ENCODE data around the gene NECTIN2.

NECTIN2 gene

DNA sequence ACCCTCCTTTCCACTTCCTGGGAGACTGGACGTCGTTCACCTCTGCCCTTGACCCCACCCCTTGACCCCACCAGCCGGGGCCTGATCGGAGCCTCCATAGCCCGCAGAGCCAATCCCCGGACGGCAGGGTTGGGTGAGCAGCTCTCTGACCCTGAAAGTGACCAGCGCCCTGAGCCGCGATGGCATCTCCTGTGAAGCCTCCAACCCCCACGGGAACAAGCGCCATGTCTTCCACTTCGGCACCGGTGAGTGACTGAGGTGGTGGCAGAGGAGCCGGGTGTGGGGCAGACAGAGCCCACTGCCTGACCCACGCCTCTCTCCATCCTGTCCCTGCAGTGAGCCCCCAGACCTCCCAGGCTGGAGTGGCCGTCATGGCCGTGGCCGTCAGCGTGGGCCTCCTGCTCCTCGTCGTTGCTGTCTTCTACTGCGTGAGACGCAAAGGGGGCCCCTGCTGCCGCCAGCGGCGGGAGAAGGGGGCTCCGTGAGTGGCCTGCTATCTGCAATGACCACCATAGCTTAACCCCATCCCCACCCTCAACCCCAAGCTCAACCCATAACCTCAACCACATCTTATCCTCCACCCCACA is 26.8 kb upstream of the NECTIN2 start:
- Histone ChIP-seq H4K20me1 (ENCODE audit: low read depth, low read length) (no peaks in the 10 kb centered on the region), H3F3A (ENCODE audit: insufficient read depth) (no peaks in the 10 kb centered on the region), H3K9ac (ENCODE audit: low read length) (no peak overlapping the region), H3K27me3 (ENCODE audit: low read length) (no peaks in the 10 kb centered on the region), H3K9me3 (ENCODE audit: insufficient read depth, low read length) (no peaks in the 10 kb centered on the region), H3K4me2 (ENCODE audit: low read depth, low read length, poor library complexity, severe bottlenecking) (no peak overlapping the region), H3K9me2 (replicated peaks; ENCODE audit: insufficient read depth, low read length) (no peaks in the 10 kb centered on the region), H3K36me3 (ENCODE audit: low read length) (no peaks in the 10 kb centered on the region), H3K4me3 (ENCODE audit: insufficient read depth, low read length, poor library complexity, severe bottlenecking) (no peak overlapping the region), H3K79me2 (ENCODE audit: insufficient read depth, low read length) (no peaks in the 10 kb centered on the region), H3K27ac (ENCODE audit: low read depth, low read length) (no peak overlapping the region), H2AFZ (ENCODE audit: low read depth, low read length, severe bottlenecking) (no peak overlapping the region)
- no peak for TF ChIP-seq EZH2phosphoT487 (conservative IDR thresholded peaks at IDR 0.05; ENCODE audit: low read length)
- TF ChIP-seq, protein P1, sequence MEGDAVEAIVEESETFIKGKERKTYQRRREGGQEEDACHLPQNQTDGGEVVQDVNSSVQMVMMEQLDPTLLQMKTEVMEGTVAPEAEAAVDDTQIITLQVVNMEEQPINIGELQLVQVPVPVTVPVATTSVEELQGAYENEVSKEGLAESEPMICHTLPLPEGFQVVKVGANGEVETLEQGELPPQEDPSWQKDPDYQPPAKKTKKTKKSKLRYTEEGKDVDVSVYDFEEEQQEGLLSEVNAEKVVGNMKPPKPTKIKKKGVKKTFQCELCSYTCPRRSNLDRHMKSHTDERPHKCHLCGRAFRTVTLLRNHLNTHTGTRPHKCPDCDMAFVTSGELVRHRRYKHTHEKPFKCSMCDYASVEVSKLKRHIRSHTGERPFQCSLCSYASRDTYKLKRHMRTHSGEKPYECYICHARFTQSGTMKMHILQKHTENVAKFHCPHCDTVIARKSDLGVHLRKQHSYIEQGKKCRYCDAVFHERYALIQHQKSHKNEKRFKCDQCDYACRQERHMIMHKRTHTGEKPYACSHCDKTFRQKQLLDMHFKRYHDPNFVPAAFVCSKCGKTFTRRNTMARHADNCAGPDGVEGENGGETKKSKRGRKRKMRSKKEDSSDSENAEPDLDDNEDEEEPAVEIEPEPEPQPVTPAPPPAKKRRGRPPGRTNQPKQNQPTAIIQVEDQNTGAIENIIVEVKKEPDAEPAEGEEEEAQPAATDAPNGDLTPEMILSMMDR (IDR thresholded peaks at IDR 0.05; ENCODE audit: insufficient read depth, low read length, poor library complexity, severe bottlenecking): no peak

DNA sequence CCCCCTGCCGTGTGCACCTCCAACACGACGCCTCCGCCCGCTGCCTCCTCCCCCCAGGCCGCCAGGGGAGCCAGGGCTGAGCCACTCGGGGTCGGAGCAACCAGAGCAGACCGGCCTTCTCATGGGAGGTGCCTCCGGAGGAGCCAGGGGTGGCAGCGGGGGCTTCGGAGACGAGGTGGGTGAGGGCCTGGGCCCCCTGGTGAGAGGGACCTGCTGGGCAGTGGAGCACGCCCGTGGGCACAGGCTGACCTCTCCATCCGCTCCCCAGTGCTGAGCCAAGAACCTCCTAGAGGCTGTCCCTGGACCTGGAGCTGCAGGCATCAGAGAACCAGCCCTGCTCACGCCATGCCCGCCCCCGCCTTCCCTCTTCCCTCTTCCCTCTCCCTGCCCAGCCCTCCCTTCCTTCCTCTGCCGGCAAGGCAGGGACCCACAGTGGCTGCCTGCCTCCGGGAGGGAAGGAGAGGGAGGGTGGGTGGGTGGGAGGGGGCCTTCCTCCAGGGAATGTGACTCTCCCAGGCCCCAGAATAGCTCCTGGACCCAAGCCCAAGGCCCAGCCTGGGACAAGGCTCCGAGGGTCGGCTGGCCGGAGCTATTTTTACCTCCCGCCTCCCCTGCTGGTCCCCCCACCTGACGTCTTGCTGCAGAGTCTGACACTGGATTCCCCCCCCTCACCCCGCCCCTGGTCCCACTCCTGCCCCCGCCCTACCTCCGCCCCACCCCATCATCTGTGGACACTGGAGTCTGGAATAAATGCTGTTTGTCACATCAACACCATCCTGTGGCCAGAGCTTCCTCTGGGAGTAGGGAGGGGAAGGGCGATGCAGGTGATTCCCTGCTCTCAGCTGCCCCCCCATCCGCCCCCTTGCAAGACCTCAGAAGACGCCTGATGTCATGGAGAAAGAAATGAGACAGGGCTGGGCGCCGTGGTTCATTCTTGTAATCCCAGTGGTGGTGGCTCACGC is 25.2 kb upstream of the NECTIN2 start:
- Histone ChIP-seq H3K27me3 (ENCODE audit: low read length) (no peaks in the 10 kb centered on the region), H3K4me2 (ENCODE audit: low read depth, low read length, poor library complexity, severe bottlenecking) (no peak overlapping the region), H3K36me3 (ENCODE audit: low read length) (no peaks in the 10 kb centered on the region), H3K9me2 (replicated peaks; ENCODE audit: insufficient read depth, low read length) (no peaks in the 10 kb centered on the region), H3K9me3 (ENCODE audit: insufficient read depth, low read length) (no peaks in the 10 kb centered on the region), H3K27ac (ENCODE audit: low read depth, low read length) (no peak overlapping the region), H3F3A (ENCODE audit: insufficient read depth) (no peaks in the 10 kb centered on the region), H2AFZ (ENCODE audit: low read depth, low read length, severe bottlenecking) (no peak overlapping the region), H4K20me1 (ENCODE audit: low read depth, low read length) (no peaks in the 10 kb centered on the region), H3K79me2 (ENCODE audit: insufficient read depth, low read length) (no peaks in the 10 kb centered on the region), H3K9ac (ENCODE audit: low read length) (no peak overlapping the region), H3K4me3 (ENCODE audit: insufficient read depth, low read length, poor library complexity, severe bottlenecking) (no peak overlapping the region)
- TF ChIP-seq, protein P1 (IDR thresholded peaks at IDR 0.05; ENCODE audit: insufficient read depth, low read length, poor library complexity, severe bottlenecking): no peak
- no peak for TF ChIP-seq EZH2phosphoT487 (conservative IDR thresholded peaks at IDR 0.05; ENCODE audit: low read length)

DNA sequence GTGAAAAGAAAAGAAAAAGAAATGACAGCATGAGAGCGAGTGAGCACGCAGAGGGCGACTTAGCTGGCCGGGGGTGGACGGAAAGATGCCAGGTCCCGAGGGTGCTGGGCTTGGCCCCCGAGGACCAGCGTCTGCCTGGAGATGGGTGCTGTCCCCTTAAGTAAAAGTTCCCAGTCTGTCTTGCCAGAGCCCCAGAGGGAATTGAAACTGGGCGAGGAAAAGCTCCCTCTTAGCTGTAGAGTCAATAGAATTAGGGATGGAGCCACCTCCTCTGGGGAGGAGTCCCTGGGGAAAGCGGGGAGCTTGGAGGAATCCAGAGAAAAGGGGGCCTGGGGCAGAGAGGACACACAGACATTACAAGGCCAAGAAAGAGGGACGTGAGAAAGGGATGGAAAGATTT is 23.9 kb upstream of the NECTIN2 start:
- H3K36me3 ChIP-seq (ENCODE audit: low read length): no peaks in the 10 kb centered on the region
- no peak overlapping the region for H2AFZ ChIP-seq (ENCODE audit: low read depth, low read length, severe bottlenecking)
- TF ChIP-seq, protein P1 (IDR thresholded peaks at IDR 0.05; ENCODE audit: insufficient read depth, low read length, poor library complexity, severe bottlenecking): no peak
- no peaks in the 10 kb centered on the region for H3K9me2 ChIP-seq (replicated peaks; ENCODE audit: insufficient read depth, low read length)
- no peaks in the 10 kb centered on the region for H3K27me3 ChIP-seq (ENCODE audit: low read length)
- no peaks in the 10 kb centered on the region for H4K20me1 ChIP-seq (ENCODE audit: low read depth, low read length)
- H3K4me3 ChIP-seq (ENCODE audit: insufficient read depth, low read length, poor library complexity, severe bottlenecking): no peak overlapping the region
- no peaks in the 10 kb centered on the region for H3K9me3 ChIP-seq (ENCODE audit: insufficient read depth, low read length)
- no peaks in the 10 kb centered on the region for H3F3A ChIP-seq (ENCODE audit: insufficient read depth)
- H3K27ac ChIP-seq (ENCODE audit: low read depth, low read length): no peak overlapping the region
- H3K4me2 ChIP-seq (ENCODE audit: low read depth, low read length, poor library complexity, severe bottlenecking): no peak overlapping the region
- H3K79me2 ChIP-seq (ENCODE audit: insufficient read depth, low read length): no peaks in the 10 kb centered on the region
- H3K9ac ChIP-seq (ENCODE audit: low read length): no peak overlapping the region

Measured in SU-DHL-6 (cell line).